ENCODE data around the gene TRA2B.

DNA sequence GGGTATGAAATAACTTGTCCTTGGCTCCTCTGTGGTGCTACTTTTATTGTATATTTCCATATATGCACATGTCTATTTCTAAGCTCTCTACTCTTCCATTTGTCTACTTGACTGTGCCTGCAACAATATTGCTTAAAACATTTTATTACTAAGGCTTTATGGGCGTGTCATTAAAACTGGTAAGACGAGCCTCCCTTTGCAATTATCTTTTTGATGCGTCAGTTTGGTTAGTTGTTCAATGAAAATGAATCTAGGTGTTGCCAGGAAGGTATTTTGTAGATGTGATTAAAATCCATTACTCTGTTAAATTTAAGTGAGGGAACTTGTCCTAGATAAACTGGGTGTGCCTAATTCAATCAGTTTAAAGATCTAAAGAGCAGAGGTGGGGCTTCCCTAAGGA, 12.9 kb upstream of the TRA2B start:
- TF ChIP-seq, protein P1, sequence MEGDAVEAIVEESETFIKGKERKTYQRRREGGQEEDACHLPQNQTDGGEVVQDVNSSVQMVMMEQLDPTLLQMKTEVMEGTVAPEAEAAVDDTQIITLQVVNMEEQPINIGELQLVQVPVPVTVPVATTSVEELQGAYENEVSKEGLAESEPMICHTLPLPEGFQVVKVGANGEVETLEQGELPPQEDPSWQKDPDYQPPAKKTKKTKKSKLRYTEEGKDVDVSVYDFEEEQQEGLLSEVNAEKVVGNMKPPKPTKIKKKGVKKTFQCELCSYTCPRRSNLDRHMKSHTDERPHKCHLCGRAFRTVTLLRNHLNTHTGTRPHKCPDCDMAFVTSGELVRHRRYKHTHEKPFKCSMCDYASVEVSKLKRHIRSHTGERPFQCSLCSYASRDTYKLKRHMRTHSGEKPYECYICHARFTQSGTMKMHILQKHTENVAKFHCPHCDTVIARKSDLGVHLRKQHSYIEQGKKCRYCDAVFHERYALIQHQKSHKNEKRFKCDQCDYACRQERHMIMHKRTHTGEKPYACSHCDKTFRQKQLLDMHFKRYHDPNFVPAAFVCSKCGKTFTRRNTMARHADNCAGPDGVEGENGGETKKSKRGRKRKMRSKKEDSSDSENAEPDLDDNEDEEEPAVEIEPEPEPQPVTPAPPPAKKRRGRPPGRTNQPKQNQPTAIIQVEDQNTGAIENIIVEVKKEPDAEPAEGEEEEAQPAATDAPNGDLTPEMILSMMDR (IDR thresholded peaks at IDR 0.05) = no peak
- no peak for TF ChIP-seq POLR2A (IDR thresholded peaks at IDR 0.05)
